Effector CD8-positive, alpha-beta T cell (primary cell): Measurements from ENCODE around the gene CLTCL1.
"Not testable (repeated sequence)": the region's sequence is repeated elsewhere in the genome, so short reads cannot be mapped to it uniquely, and the experiment has no call there.

ENCODE experiments used
- DNase-seq: peaks from one replicate; lab custom pipeline; 2025; lab: John Stamatoyannopoulos, UW

CLTCL1 gene

GRCh38 chr22:19175602-19176174 lies 115.8 kb downstream of the CLTCL1 start:
- DNase-seq: no peak

GRCh38 chr22:19175026-19175601 lies 116.4 kb downstream of the CLTCL1 start:
- no peak for DNase-seq

GRCh38 chr22:19174106-19175025 lies 117.2 kb downstream of the CLTCL1 start:
- no peak for DNase-seq

GRCh38 chr22:19173047-19174035 lies 118.2 kb downstream of the CLTCL1 start:
- DNase-seq: no peak

GRCh38 chr22:19172213-19173046 lies 119.1 kb downstream of the CLTCL1 start:
- no peak for DNase-seq

- DNase-seq: no peak
These were observed 121.6 kb downstream of the CLTCL1 start for GRCh38 chr22:19169947-19170318.

GRCh38 chr22:19169002-19169946 lies 122.2 kb downstream of the CLTCL1 start:
- DNase-seq: no peak

GRCh38 chr22:19168088-19168890 lies 123.2 kb downstream of the CLTCL1 start:
- DNase-seq: no peak

- DNase-seq: no peak
These were observed 124.2 kb downstream of the CLTCL1 start for GRCh38 chr22:19167106-19167869.

GRCh38 chr22:19166421-19166820 lies 125.1 kb downstream of the CLTCL1 start:
- DNase-seq: no peak

GRCh38 chr22:19164425-19164824 lies 127.1 kb downstream of the CLTCL1 start:
- no peak for DNase-seq

GRCh38 chr22:19158649-19159048 lies 132.9 kb downstream of the CLTCL1 start:
- DNase-seq: not testable (repeated sequence)

- not testable (repeated sequence) for DNase-seq
These were observed 135.4 kb downstream of the CLTCL1 start for GRCh38 chr22:19156109-19156508.

- no peak for DNase-seq
These were observed 138.3 kb downstream of the CLTCL1 start for GRCh38 chr22:19152942-19153883.

- DNase-seq: no peak
These were observed 140.0 kb downstream of the CLTCL1 start for GRCh38 chr22:19151329-19152191.
